Upper lobe of right lung (tissue), 1 donor: ENCODE data around the gene NMD3. TPM values are rescaled to one million over a fixed set of nuclear protein-coding genes. Genes with fewer than 3 reads are reported as not detected.

Source experiments
- ATAC-seq: fragments of 200-7000 bp; cut with Tn5 transposase; one replicate; pipeline ENCODE4 v1.9.1; 2020; ENCODE audit warnings: mild to moderate bottlenecking, moderate library complexity
- DNase-seq: peaks from one replicate; pipeline ENCODE4 v3.0.0-alpha.2; 2020
- H3K27ac ChIP-seq: fragments of 200-600 bp; one replicate; pipeline ENCODE4 v1.8.0; 2022
- H3K27me3 ChIP-seq: fragments of 200-600 bp; one replicate; pipeline ENCODE4 v1.8.0; 2022; ENCODE audit warnings: mild to moderate bottlenecking
- H3K36me3 ChIP-seq: fragments of 200-600 bp; one replicate; pipeline ENCODE4 v1.8.0; 2022
- H3K4me1 ChIP-seq: fragments of 200-600 bp; one replicate; pipeline ENCODE4 v1.8.0; 2022
- H3K4me3 ChIP-seq: fragments of 200-600 bp; one replicate; pipeline ENCODE4 v1.8.0; 2022; ENCODE audit warnings: mild to moderate bottlenecking
- H3K9me3 ChIP-seq: fragments of 200-600 bp; one replicate; pipeline ENCODE4 v1.8.0; 2022
- CTCF ChIP-seq: fragments of 200-600 bp; IDR thresholded peaks from one replicate; pipeline ENCODE4 v1.8.0; 2022; ENCODE audit warnings: antibody characterized with exemption
- intact Hi-C: fragments of 100-400 bp; cut with DNase I; formaldehyde crosslinking; loops from one replicate; pipeline ENCODE4 v1.11.0; 2022
- total RNA-seq: library from RNA; stranded (reverse); fragmentation: NEBNext Ultra II Directional; extraction: Animal tissue kit (Norgen Biotek cat#: 25700); gene quantifications from one replicate; pipeline ENCODE4 v1.2.1, GENCODE V29; 2021
- donor health status: DM: no; HTN: yes; CAD: no; lungs with severe emphysema.

The NMD3 gene
- total RNA-seq, 1 donor from 2014 or later: 40.9 TPM

DNA sequence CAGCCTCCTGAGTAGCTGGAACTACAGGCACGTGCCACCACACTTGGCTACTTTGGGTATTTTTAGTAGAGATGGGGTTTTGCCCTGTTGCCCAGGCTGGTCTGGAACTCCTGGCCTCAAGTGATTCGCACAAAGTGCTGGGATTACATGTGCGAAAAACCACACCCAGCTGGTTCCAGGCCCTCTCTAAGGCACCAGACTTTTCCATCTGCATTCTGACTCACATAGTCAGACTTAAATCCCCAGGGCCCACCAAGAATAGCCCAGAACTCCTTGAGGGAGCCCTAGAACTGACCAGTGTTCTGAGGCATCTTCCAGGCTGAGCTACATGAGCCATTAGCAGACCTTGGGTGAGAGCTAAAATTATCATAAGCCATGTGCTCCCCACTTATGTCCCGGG lies 68.1 kb downstream of the NMD3 start:
- H3K27me3 ChIP-seq: no peaks in the 10 kb centered on the region
- H3K27ac ChIP-seq: no peak overlapping the region
- no peaks in the 10 kb centered on the region for H3K36me3 ChIP-seq
- no peak for ATAC-seq
- no peak overlapping the region for H3K4me3 ChIP-seq
- H3K9me3 ChIP-seq: peaks cover 3% of the 10 kb centered on the region
- no peaks in the 10 kb centered on the region for H3K4me1 ChIP-seq
- intact Hi-C loops: no loop called here
- no peak for DNase-seq
- no peak for TF ChIP-seq CTCF

GRCh38 chr3:161291191-161291901 lies 70.2 kb downstream of the NMD3 start:
- H3K4me3 ChIP-seq: no peak overlapping the region
- H3K9me3 ChIP-seq: peaks cover 3% of the 10 kb centered on the region
- no peak for TF ChIP-seq CTCF
- ATAC-seq: no peak
- no peaks in the 10 kb centered on the region for H3K27me3 ChIP-seq
- H3K27ac ChIP-seq: no peak overlapping the region
- no peaks in the 10 kb centered on the region for H3K4me1 ChIP-seq
- no peak for DNase-seq
- H3K36me3 ChIP-seq: no peaks in the 10 kb centered on the region
- intact Hi-C loops: no loop called here

- Histone ChIP-seq H3K27me3 (no peaks in the 10 kb centered on the region), H3K4me3 (no peak overlapping the region), H3K4me1 (no peaks in the 10 kb centered on the region), H3K27ac (no peak overlapping the region), H3K9me3 (peaks cover 4% of the 10 kb centered on the region), H3K36me3 (no peaks in the 10 kb centered on the region)
- no peak for ATAC-seq
- TF ChIP-seq CTCF: no peak
- intact Hi-C loops: no loop called here
- no peak for DNase-seq
Measured at GRCh38 chr3:161293381-161293780, 72.3 kb downstream of the NMD3 start.

GRCh38 chr3:161295325-161295724 lies 74.2 kb downstream of the NMD3 start:
- Histone ChIP-seq H3K27ac (no peak overlapping the region), H3K4me3 (no peak overlapping the region), H3K27me3 (no peaks in the 10 kb centered on the region), H3K36me3 (no peaks in the 10 kb centered on the region), H3K9me3 (peaks cover 4% of the 10 kb centered on the region), H3K4me1 (no peaks in the 10 kb centered on the region)
- no peak for TF ChIP-seq CTCF
- DNase-seq (no peak), ATAC-seq (peak; percentile 60)
- intact Hi-C loops: no loop called here

- Histone ChIP-seq H3K27me3 (no peaks in the 10 kb centered on the region), H3K9me3 (peaks cover 4% of the 10 kb centered on the region), H3K4me1 (no peaks in the 10 kb centered on the region), H3K27ac (no peak overlapping the region), H3K4me3 (no peak overlapping the region), H3K36me3 (no peaks in the 10 kb centered on the region)
- no peak for ATAC-seq
- intact Hi-C loops: no loop called here
- no peak for DNase-seq
- no peak for TF ChIP-seq CTCF
Measured at GRCh38 chr3:161296814-161297213, 75.7 kb downstream of the NMD3 start.

Other genes with a start within 250 kb of the NMD3 start
- gene B3GALNT1, start 116.0 kb upstream of the NMD3 start, total RNA-seq: 17.6 TPM
- not detected for gene SPTSSB, start 150.2 kb downstream of the NMD3 start, total RNA-seq